DMS53 treated with DMSO at 0.1 percent for 48 hours (cell line): ENCODE results near the gene COQ8B.
A peak's percentile ranks its signal among the peaks of the same experiment; 100 is the strongest.
"Not testable (repeated sequence)": the region's sequence is repeated elsewhere in the genome, so short reads cannot be mapped to it uniquely, and the experiment has no call there.

Experiments used
- DNase-seq: peaks from one replicate; lab custom pipeline; 2025; ENCODE audit not compliant: unreplicated experiment; lab: John Stamatoyannopoulos, UW

The COQ8B gene

GRCh38 chr19:40742477-40742876, 25.8 kb upstream of the COQ8B start:
- DNase-seq = no peak

GRCh38 chr19:40741527-40742390, 25.1 kb upstream of the COQ8B start:
- no peak for DNase-seq

- DNase-seq = no peak
These were observed 24.1 kb upstream of the COQ8B start for GRCh38 chr19:40740747-40741146.

GRCh38 chr19:40739871-40740703, 23.4 kb upstream of the COQ8B start:
- DNase-seq = no peak

GRCh38 chr19:40739030-40739839, 22.5 kb upstream of the COQ8B start:
- no peak for DNase-seq

- no peak for DNase-seq
These were observed 20.5 kb upstream of the COQ8B start for GRCh38 chr19:40737102-40737644.

DNA sequence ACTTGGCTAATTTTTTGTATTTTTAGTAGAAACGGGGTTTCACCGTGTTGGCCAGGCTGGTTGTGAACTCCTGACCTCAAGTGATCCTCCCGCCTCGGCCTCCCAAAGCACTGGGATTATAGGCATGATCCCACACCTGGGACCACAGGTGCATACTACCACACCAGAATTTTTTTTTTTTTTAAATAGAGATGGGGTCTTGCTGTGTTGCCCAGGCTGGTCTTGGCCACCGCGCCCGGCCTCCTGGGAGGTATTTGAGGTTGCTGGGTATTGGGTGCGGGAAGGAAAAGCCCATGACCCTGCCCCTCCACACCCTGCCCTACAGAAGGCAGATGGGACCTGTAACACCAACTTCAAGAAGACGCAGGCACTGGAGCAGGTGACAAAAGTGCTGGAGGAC, 20.0 kb upstream of the COQ8B start:
- no peak for DNase-seq

DNA sequence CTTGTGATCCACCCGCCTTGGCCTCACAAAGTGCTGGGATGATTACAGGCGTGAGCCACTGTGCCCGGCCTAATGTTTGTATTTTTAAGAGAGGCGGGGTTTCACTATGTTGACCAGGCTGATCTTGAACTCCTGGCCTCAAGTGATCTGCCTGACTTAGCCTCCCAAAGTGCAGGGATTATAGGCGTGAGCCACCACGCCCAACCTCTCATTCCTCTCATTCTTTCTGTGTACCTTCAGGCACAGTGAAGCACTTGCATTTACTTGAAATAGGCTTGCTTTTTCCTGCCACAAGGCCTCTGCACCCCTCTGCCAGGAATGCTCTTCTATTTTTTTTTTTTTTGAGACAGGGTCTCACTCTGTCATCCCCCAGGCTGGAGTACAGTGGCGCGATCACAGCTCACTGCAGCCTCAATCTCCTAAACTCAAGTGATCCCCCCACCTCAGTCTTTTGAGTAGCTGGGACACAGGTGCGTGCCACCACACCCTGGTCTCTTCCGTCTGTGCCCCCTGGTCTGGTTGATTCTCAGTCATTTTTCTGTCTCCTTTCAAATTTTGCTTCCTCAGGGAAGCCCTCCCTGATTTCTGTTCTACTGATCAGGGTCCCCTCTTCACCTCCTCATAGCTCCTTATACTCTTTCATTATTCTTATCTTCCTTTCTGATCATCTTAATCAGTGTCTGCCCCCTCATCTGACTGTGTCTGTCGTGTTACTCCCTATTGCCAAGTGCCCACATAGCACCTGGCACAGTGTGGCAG, 18.5 kb upstream of the COQ8B start:
- DNase-seq = no peak

GRCh38 chr19:40733149-40733548, 16.5 kb upstream of the COQ8B start:
- no peak for DNase-seq

GRCh38 chr19:40732304-40732703, 15.6 kb upstream of the COQ8B start:
- DNase-seq = not testable (repeated sequence)

DNA sequence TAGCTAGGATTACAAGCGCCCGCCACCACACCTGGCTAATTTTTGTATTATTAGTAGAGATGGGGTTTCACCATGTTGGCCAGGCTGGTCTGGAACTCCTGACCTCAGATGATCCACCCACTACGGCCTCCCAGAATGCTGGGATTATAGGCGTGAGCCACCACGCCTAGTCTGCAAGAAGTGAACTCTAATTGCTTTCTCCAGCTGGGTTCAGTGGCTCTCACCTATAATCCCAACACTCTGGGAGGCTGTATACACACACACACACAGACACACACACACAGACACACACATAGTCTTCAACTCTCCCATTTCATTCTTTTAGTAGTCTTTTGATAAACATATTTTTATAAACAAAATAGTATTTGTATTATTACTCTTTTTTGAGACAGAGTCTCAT, 13.4 kb upstream of the COQ8B start:
- not testable (repeated sequence) for DNase-seq

DNA sequence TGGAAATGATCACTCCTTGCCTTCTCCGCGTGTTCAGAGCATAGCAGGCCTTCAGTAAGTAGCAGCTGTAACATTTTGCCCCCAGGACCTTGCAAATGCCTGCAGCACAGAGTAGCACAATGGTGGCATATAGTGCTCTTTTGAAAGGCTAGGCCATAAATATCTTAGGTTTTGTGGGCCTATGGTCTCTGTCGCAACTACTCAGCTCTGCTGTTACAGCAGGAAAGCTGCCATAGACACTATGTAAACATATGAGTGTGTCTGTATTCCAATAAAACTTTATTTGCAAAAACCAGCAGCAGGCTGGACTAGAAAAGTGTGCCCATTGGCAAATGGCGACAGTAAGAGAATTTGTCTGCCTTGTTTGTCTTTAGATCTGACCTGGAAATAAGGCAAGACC, 9.6 kb upstream of the COQ8B start:
- no peak for DNase-seq

DNA sequence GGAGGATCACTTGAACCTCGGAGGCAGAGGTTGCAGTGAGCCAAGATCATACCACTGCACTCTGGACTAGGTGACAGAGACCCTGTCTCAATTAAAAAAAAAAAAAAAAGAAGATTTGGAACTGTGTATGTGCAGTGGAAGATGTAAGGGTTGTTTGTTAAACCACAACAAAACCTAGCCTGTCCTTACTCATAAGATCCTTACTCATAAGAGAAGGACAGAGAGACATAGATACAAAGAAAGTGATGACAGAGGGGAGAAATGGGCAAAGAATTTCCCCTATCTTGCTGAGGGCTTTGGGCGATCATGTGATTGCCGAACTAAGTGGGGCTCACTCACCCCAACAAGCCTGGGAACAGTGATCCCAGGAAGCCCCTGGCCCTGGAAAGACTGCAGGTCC, 8.2 kb upstream of the COQ8B start:
- no peak for DNase-seq

DNA sequence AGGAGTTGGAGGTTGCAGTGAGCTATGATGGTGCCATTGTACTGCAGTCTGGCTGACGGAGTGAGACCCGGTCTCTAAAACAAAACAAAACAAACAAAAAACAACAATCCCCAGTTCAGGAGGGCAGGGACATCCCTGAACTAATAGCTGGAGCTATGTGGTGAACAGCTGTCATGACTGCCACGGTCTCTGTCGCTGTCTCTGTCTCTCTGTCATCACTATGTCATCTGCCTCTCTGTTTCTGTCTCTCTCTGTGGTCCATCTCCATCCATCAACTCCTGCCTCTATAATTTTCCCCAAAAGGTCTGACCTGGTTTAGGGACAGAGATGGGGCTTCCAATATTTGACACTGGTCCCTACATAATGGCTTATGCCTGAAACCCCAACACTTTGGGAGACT, 7.6 kb upstream of the COQ8B start:
- DNase-seq = no peak

DNA sequence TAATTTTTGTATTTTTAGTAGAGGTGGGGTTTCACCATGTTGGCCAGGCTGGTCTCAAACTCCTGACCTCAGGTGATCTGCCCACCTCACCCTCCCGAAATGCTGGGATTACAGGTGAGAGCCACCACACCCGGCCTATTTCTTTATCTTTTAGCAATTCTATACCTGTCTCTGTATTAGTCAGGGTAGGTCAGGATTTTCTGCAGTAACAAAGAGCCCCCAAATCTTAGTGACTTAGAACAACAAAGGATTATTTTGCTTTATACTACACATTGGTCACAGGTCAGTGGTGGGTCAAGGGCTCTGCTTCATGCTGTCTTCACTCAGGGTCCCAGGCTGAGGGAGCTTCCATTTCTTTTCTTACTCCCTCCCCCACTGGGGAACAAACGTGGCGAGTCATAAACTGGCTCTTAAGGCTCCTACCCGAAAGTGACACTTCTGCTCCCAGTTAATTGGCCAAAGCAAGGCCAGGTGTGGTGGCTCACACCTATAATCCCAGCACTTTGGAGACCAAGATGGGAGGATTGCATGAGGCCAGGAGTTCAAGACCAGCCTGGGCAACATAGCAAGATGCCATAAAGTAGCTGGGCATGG, 7.1 kb upstream of the COQ8B start:
- no peak for DNase-seq

DNA sequence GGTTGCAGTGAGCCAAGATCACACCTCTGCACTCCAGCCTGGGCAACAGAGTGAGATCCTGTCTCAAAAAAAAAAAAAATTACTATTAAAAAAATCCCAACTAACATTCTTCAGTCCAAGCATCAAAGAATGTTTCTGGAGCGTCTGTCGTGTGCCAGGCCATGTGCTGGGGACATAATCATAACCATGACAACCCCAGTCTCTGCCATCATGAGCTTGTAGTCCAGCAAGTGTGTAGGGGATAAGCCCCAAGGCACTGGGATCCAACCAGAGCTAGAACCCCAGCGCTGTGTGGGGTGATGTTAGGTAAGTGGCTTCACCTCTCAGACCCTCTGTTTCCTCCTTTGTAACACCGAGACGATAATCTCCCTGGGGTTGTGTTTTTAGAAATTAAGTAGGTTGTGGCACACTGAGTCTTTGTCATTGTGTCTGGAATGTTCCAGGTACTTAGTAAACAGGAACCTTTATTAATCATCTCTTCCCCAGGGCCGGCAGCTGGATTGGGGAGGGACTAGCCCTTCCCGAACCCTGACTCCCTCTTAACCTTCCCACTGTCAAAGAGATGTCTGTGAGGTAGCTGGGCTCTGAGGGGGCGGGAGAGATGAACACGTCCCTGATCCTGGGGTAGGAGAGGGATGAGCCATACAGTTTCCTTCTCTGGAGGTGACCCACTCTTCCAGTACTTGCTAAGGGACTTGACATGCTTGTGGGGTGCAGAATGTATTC, 5.4 kb upstream of the COQ8B start:
- DNase-seq = no peak

GRCh38 chr19:40721140-40721486, 4.4 kb upstream of the COQ8B start:
- DNase-seq = no peak

DNA sequence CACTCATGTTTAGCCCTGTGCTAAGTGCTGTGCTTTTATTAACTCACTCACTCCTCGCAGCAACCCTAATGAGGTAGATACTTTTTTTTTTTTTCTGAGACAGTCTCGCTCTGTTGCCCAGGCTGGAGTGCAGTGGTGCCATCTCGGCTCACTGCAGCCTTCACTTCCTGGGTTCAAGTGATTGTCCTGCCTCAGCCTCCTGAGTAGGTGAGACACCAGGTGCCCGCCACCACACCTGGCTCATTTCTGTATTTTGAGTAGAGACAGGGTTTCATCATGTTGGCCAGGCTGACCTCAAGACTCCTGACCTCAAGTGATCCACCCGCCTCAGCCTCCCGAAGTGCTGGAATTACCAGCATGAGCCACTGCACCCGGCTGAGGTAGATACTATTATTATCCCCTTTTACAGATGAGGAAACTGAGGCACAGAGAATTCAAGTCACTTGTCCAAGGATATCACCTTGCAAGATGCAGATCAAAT, 2.8 kb upstream of the COQ8B start:
- no peak for DNase-seq

GRCh38 chr19:40718774-40719391, 2.2 kb upstream of the COQ8B start:
- DNase-seq = peak; percentile 76
